GM23338 (cell line): ENCODE data around the gene SLC22A4. TPM values are rescaled to one million over a fixed set of nuclear protein-coding genes. Genes with fewer than 3 reads are reported as not detected.

Experiments used
- ATAC-seq: fragments of 200-7000 bp; cut with Tn5 transposase; 3 replicates; pipeline ENCODE4 v1.9.1; 2020
- DNase-seq: peaks from one replicate; pipeline ENCODE4 v3.0.0-alpha.2; 2015; ENCODE audit warnings: low spot score
- H2AFZ ChIP-seq: fragments of 200-600 bp; sonication (generic); 2 replicates; pipeline ENCODE4 v1.8.0; 2016; ENCODE audit warnings: antibody characterized with exemption, mild to moderate bottlenecking, moderate library complexity
- H3F3A ChIP-seq: fragments of 200-600 bp; sonication (generic); replicated peaks from 2 replicates; pipeline ENCODE4 v1.8.0; 2017; ENCODE audit warnings: antibody characterized with exemption, mixed run types, low read depth
- H3K27ac ChIP-seq: fragments of 200-600 bp; sonication (generic); 2 replicates; pipeline ENCODE4 v1.6.1; 2016; ENCODE audit warnings: low read depth
- H3K27me3 ChIP-seq: fragments of 200-600 bp; sonication (generic); 2 replicates; pipeline ENCODE4 v1.8.0; 2016; ENCODE audit warnings: mild to moderate bottlenecking, mixed run types, moderate library complexity; ENCODE audit not compliant: insufficient read depth
- H3K36me3 ChIP-seq: fragments of 200-600 bp; sonication (generic); 2 replicates; pipeline ENCODE4 v1.8.0; 2016; ENCODE audit warnings: mild to moderate bottlenecking; ENCODE audit not compliant: insufficient read depth
- H3K4me1 ChIP-seq: fragments of 200-600 bp; sonication (generic); 2 replicates; pipeline ENCODE4 v1.8.0; 2016; ENCODE audit warnings: mild to moderate bottlenecking, moderate library complexity; ENCODE audit not compliant: insufficient read depth
- H3K4me2 ChIP-seq: fragments of 200-600 bp; sonication (generic); 2 replicates; pipeline ENCODE4 v1.7.1; 2017; ENCODE audit warnings: mixed run types
- H3K4me3 ChIP-seq: fragments of 200-600 bp; sonication (generic); 2 replicates; pipeline ENCODE4 v1.6.1; 2016; ENCODE audit warnings: mixed run types
- H3K79me2 ChIP-seq: fragments of 200-600 bp; sonication (generic); replicated peaks from 2 replicates; pipeline ENCODE4 v1.8.0; 2017; ENCODE audit warnings: mild to moderate bottlenecking; ENCODE audit not compliant: insufficient read depth
- H3K9me2 ChIP-seq: fragments of 200-600 bp; sonication (generic); 2 replicates; pipeline ENCODE4 v1.8.0; 2017; ENCODE audit not compliant: insufficient read depth
- H4K20me1 ChIP-seq: fragments of 200-600 bp; sonication (generic); replicated peaks from 2 replicates; pipeline ENCODE4 v1.8.0; 2017; ENCODE audit warnings: mild to moderate bottlenecking; ENCODE audit not compliant: insufficient read depth
- H3K27ac Mint-ChIP-seq: 2 replicates; pipeline ENCODE4 v1.8.0; 2020; ENCODE audit warnings: inconsistent platforms, mild to moderate bottlenecking, moderate library complexity, mixed read lengths
- H3K27me3 Mint-ChIP-seq: 3 replicates; pipeline ENCODE4 v1.8.0; 2022; ENCODE audit warnings: low read depth, mild to moderate bottlenecking, moderate library complexity, mixed read lengths, inconsistent platforms; ENCODE audit not compliant: insufficient read depth, poor library complexity
- H3K36me3 Mint-ChIP-seq: 3 replicates; pipeline ENCODE4 v1.8.0; 2021; ENCODE audit warnings: low read depth, mild to moderate bottlenecking, inconsistent platforms, moderate library complexity, mixed read lengths
- H3K4me1 Mint-ChIP-seq: 3 replicates; pipeline ENCODE4 v1.8.0; 2020; ENCODE audit warnings: mild to moderate bottlenecking, inconsistent platforms, mixed read lengths
- H3K4me3 Mint-ChIP-seq: 3 replicates; pipeline ENCODE4 v1.8.0; 2021; ENCODE audit warnings: moderate library complexity, mild to moderate bottlenecking, inconsistent platforms, mixed read lengths
- H3K9me3 Mint-ChIP-seq: 3 replicates; pipeline ENCODE4 v1.8.0; 2020; ENCODE audit warnings: moderate library complexity, mild to moderate bottlenecking, inconsistent platforms, mixed read lengths
- CREB1 ChIP-seq: fragments of 250-450 bp; sonication (Bioruptor Pico); IDR thresholded peaks from 2 replicates; pipeline ENCODE4 v1.5.0; 2020; ENCODE audit warnings: low read depth, mild to moderate bottlenecking, moderate library complexity
- CTCF ChIP-seq, 2 experiments: fragments of 200-600 bp in 1 of 2; sonication (generic) in 1 of 2; conservative IDR thresholded peaks; 2 replicates each; pipeline versions ENCODE4 v1.5.1 to v1.6.1; 2016 to 2017; ENCODE audit warnings: antibody characterized with exemption in 2 of 2, low read depth in 2 of 2, mild to moderate bottlenecking in 2 of 2, moderate library complexity in 1 of 2
- JUNB ChIP-seq: IDR thresholded peaks from one replicate; pipeline ENCODE4 v1.6.1; 2016; ENCODE audit warnings: antibody characterized with exemption; ENCODE audit not compliant: unreplicated experiment
- NANOG ChIP-seq: IDR thresholded peaks from 2 replicates; pipeline ENCODE4 v1.6.1; 2016; ENCODE audit warnings: antibody characterized with exemption, borderline replicate concordance
- POLR2AphosphoS5 ChIP-seq: IDR thresholded peaks from 2 replicates; pipeline ENCODE4 v1.6.1; 2016; ENCODE audit warnings: antibody characterized with exemption, low read depth
- STAT1 ChIP-seq: IDR thresholded peaks from one replicate; pipeline ENCODE4 v1.6.1; 2016; ENCODE audit warnings: antibody characterized with exemption; ENCODE audit not compliant: unreplicated experiment
- ZNF114 ChIP-seq: fragments of 250-450 bp; sonication (Bioruptor Pico); IDR thresholded peaks from 2 replicates; pipeline ENCODE4 v1.5.0; 2020; ENCODE audit warnings: mild to moderate bottlenecking, moderate library complexity
- ZNF331 ChIP-seq: fragments of 250-450 bp; sonication (Bioruptor Pico); IDR thresholded peaks from 2 replicates; pipeline ENCODE4 v1.5.0; 2020; ENCODE audit warnings: low read depth, mild to moderate bottlenecking, moderate library complexity
- ZNF462 ChIP-seq: fragments of 250-450 bp; sonication (Bioruptor Pico); IDR thresholded peaks from 2 replicates; pipeline ENCODE4 v1.5.0; 2020; ENCODE audit warnings: mild to moderate bottlenecking, moderate library complexity
- polyA plus RNA-seq: library from polyadenylated mRNA; unstranded; fragments of >200 nt; fragmentation: Nextera tagmentation; extraction: Ambion mirVana; gene quantifications from 2 replicates; pipeline ENCODE4 v1.2.1, GENCODE V29; 2016
- total RNA-seq: library from RNA; depleted of rRNA; stranded (reverse); fragments of >200 nt; shearing (Covaris generic); gene quantifications from 2 replicates; pipeline ENCODE4 v1.2.3, GENCODE V29; 2014
- TF ChIP-seq, protein P1 (sequence below): IDR thresholded peaks from one replicate; pipeline ENCODE4 v1.6.1; 2018; ENCODE audit warnings: antibody characterized with exemption; ENCODE audit not compliant: unreplicated experiment
- TF ChIP-seq, protein P2 (sequence below): IDR thresholded peaks from 2 replicates; pipeline ENCODE4 v1.6.1; 2016; ENCODE audit warnings: antibody characterized with exemption

Gene SLC22A4
- total and polyA plus RNA-seq, 2 experiments from 2014 or later = 0.28 to 0.40 TPM

DNA sequence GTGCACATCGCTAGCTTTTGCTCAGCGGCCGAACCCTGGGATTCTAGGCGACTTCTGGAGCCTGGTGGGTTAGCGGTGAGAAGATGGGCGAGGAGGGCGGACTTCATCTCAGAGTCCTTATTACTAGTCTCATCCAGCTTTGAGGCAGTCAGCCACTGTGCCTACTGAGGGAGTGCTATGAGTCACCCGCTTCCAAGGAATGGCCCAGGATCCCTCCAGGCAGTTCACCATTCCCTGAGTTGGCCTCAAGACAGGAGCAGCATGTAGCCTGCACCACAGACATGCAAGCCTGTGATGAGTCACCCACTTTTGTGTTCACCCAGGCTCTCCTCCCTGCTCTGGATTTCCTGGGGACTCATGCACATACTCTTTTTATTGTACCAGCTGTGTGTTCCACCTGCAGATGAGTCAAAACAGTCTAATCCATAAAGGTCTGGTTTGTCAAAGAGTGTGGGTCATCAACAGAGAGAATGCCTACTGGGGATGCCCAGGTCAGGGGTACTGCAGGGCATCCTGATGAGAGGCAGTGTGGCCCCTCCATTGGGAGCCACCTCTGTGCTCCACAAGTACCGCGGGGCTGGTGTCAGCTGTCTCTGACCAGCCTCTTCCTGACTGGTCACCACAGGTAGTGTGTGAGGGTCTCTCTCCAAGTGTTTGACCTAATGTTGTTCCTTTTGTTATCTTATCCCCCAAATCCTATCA is 95.5 kb downstream of the SLC22A4 start:
- no peak for TF ChIP-seq ZNF462 (CRISPR knock-in tag)
- TF ChIP-seq, protein P1, sequence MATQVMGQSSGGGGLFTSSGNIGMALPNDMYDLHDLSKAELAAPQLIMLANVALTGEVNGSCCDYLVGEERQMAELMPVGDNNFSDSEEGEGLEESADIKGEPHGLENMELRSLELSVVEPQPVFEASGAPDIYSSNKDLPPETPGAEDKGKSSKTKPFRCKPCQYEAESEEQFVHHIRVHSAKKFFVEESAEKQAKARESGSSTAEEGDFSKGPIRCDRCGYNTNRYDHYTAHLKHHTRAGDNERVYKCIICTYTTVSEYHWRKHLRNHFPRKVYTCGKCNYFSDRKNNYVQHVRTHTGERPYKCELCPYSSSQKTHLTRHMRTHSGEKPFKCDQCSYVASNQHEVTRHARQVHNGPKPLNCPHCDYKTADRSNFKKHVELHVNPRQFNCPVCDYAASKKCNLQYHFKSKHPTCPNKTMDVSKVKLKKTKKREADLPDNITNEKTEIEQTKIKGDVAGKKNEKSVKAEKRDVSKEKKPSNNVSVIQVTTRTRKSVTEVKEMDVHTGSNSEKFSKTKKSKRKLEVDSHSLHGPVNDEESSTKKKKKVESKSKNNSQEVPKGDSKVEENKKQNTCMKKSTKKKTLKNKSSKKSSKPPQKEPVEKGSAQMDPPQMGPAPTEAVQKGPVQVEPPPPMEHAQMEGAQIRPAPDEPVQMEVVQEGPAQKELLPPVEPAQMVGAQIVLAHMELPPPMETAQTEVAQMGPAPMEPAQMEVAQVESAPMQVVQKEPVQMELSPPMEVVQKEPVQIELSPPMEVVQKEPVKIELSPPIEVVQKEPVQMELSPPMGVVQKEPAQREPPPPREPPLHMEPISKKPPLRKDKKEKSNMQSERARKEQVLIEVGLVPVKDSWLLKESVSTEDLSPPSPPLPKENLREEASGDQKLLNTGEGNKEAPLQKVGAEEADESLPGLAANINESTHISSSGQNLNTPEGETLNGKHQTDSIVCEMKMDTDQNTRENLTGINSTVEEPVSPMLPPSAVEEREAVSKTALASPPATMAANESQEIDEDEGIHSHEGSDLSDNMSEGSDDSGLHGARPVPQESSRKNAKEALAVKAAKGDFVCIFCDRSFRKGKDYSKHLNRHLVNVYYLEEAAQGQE = no peak
- TF ChIP-seq ZNF331 (CRISPR knock-in tag) = no peak
- no peak for TF ChIP-seq POLR2AphosphoS5
- TF ChIP-seq, protein P2, sequence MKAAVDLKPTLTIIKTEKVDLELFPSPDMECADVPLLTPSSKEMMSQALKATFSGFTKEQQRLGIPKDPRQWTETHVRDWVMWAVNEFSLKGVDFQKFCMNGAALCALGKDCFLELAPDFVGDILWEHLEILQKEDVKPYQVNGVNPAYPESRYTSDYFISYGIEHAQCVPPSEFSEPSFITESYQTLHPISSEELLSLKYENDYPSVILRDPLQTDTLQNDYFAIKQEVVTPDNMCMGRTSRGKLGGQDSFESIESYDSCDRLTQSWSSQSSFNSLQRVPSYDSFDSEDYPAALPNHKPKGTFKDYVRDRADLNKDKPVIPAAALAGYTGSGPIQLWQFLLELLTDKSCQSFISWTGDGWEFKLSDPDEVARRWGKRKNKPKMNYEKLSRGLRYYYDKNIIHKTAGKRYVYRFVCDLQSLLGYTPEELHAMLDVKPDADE = no peak
- TF ChIP-seq STAT1 = no peak
- TF ChIP-seq NANOG = no peak
- TF ChIP-seq ZNF114 = no peak
- TF ChIP-seq CTCF (conservative IDR thresholded peaks at IDR 0.05; ENCODE audit: low read depth in 2 of 2) = no peak
- TF ChIP-seq JUNB = no peak
- TF ChIP-seq CREB1 = no peak
- Histone ChIP-seq H3F3A (no peaks in the 10 kb centered on the region), H3K27ac (no peak overlapping the region), H3K4me2 (no peak overlapping the region), H3K36me3 (no peaks in the 10 kb centered on the region), H2AFZ (no peak overlapping the region), H3K9me2 (no peaks in the 10 kb centered on the region), H3K4me1 (peaks cover 11% of the 10 kb centered on the region), H4K20me1 (no peaks in the 10 kb centered on the region), H3K79me2 (no peaks in the 10 kb centered on the region), H3K27me3 (no peaks in the 10 kb centered on the region), H3K4me3 (no peak overlapping the region)
- no peak for DNase-seq
- no peak for ATAC-seq
- H3K36me3 Mint-ChIP-seq = no peaks in the 10 kb centered on the region
- H3K27ac Mint-ChIP-seq = no peak overlapping the region
- no peaks in the 10 kb centered on the region for H3K27me3 Mint-ChIP-seq
- H3K4me1 Mint-ChIP-seq = peaks cover 16% of the 10 kb centered on the region
- H3K4me3 Mint-ChIP-seq = no peak overlapping the region
- H3K9me3 Mint-ChIP-seq = no peaks in the 10 kb centered on the region
